Chondrocyte (in vitro differentiated cells): ENCODE measurements around the gene DENND5B. TPM values are rescaled to one million over a fixed set of nuclear protein-coding genes. Genes with fewer than 3 reads are reported as not detected.

Experiments
- DNase-seq: peaks from one replicate; pipeline ENCODE4 v3.0.0; 2021; ENCODE audit warnings: mixed read lengths, low spot score
- H3K27ac Mint-ChIP-seq: one replicate; pipeline ENCODE4 v1.8.0; 2021; ENCODE audit warnings: mild to moderate bottlenecking, moderate library complexity, mixed read lengths; ENCODE audit not compliant: unreplicated experiment
- H3K27me3 Mint-ChIP-seq: 2 replicates; pipeline ENCODE4 v1.8.0; 2021; ENCODE audit warnings: low read depth, mixed read lengths
- H3K36me3 Mint-ChIP-seq: 2 replicates; pipeline ENCODE4 v1.8.0; 2021; ENCODE audit warnings: low read depth, mixed read lengths
- H3K4me1 Mint-ChIP-seq: 2 replicates; pipeline ENCODE4 v1.8.0; 2021; ENCODE audit warnings: low read depth, mild to moderate bottlenecking, mixed read lengths
- H3K4me3 Mint-ChIP-seq: one replicate; pipeline ENCODE4 v1.8.0; 2021; ENCODE audit warnings: mild to moderate bottlenecking, moderate library complexity, mixed read lengths; ENCODE audit not compliant: unreplicated experiment
- H3K9me3 Mint-ChIP-seq: 2 replicates; pipeline ENCODE4 v1.8.0; 2021; ENCODE audit warnings: low read depth, mixed read lengths
- CTCF ChIP-seq: fragments of 200-600 bp; sonication (generic); IDR thresholded peaks from 2 replicates; pipeline ENCODE4 v1.5.0; 2021; ENCODE audit warnings: antibody characterized with exemption, mild to moderate bottlenecking, moderate library complexity
- long read RNA-seq: library from polyadenylated mRNA; stranded (forward); transcript quantifications from one replicate; pipeline ENCODE4 v2.0.0, GENCODE V29; 2021
- total RNA-seq: library from RNA; stranded (reverse); gene quantifications from 3 replicates; pipeline ENCODE4 v1.2.1, GENCODE V29; 2021

DENND5B gene
- total RNA-seq = 12.5 to 22.2 TPM (median 14.1 TPM) in 3 replicates
- long read RNA-seq, full-length matches to known transcripts = 1 of 4 reads
- long read RNA-seq, partial matches to known transcripts = 2 of 4 reads
- long read RNA-seq, other reads (novel, unspliced or antisense) = 1 of 4 reads

- H3K4me1 Mint-ChIP-seq = peaks cover 31% of the 10 kb centered on the region
- no peaks in the 10 kb centered on the region for H3K36me3 Mint-ChIP-seq
- no peaks in the 10 kb centered on the region for H3K27me3 Mint-ChIP-seq
- H3K9me3 Mint-ChIP-seq = no peaks in the 10 kb centered on the region
- TF ChIP-seq CTCF = peak; percentile 20
- peak within 1 kb of the TSS; percentile 89 for H3K4me3 Mint-ChIP-seq
- no peak for DNase-seq
- H3K27ac Mint-ChIP-seq = peak within 1 kb of the TSS; percentile 78
These were observed at the start of gene DENND5B for GRCh38 chr12:31590642-31591379. Gene DENND5B, minus strand, starts transcription at chr12:31591136. Its CDS starts 304 bp downstream, at chr12:31590832.

GRCh38 chr12:31634620-31635019 lies 43.7 kb upstream of the DENND5B start:
- H3K36me3 Mint-ChIP-seq = no peaks in the 10 kb centered on the region
- H3K9me3 Mint-ChIP-seq = no peaks in the 10 kb centered on the region
- H3K4me3 Mint-ChIP-seq = no peak overlapping the region
- peaks cover 13% of the 10 kb centered on the region for H3K4me1 Mint-ChIP-seq
- no peak overlapping the region for H3K27ac Mint-ChIP-seq
- no peaks in the 10 kb centered on the region for H3K27me3 Mint-ChIP-seq
- no peak for TF ChIP-seq CTCF
- DNase-seq = no peak

- Mint-ChIP-seq H3K36me3 (no peaks in the 10 kb centered on the region), H3K9me3 (no peaks in the 10 kb centered on the region), H3K27ac (no peak overlapping the region), H3K27me3 (no peaks in the 10 kb centered on the region), H3K4me1 (peaks cover 18% of the 10 kb centered on the region), H3K4me3 (no peak overlapping the region)
- DNase-seq = no peak
- no peak for TF ChIP-seq CTCF
These were observed 42.5 kb upstream of the DENND5B start for GRCh38 chr12:31633464-31633863.

- TF ChIP-seq CTCF = no peak
- Mint-ChIP-seq H3K27me3 (no peaks in the 10 kb centered on the region), H3K36me3 (no peaks in the 10 kb centered on the region), H3K4me3 (no peak overlapping the region), H3K9me3 (no peaks in the 10 kb centered on the region), H3K27ac (no peak overlapping the region), H3K4me1 (peaks cover 18% of the 10 kb centered on the region)
- DNase-seq = no peak
These were observed 40.9 kb upstream of the DENND5B start for GRCh38 chr12:31631809-31632208.

- peaks cover 18% of the 10 kb centered on the region for H3K4me1 Mint-ChIP-seq
- H3K27me3 Mint-ChIP-seq = no peaks in the 10 kb centered on the region
- H3K36me3 Mint-ChIP-seq = no peaks in the 10 kb centered on the region
- TF ChIP-seq CTCF = no peak
- no peak overlapping the region for H3K4me3 Mint-ChIP-seq
- no peak for DNase-seq
- H3K9me3 Mint-ChIP-seq = no peaks in the 10 kb centered on the region
- no peak overlapping the region for H3K27ac Mint-ChIP-seq
These were observed 40.2 kb upstream of the DENND5B start for GRCh38 chr12:31631023-31631724.
